ENCODE results near the gene MRPL42. TPM values are rescaled to one million over a fixed set of nuclear protein-coding genes. Genes with fewer than 3 reads are reported as not detected.
A peak's percentile ranks its signal among the peaks of the same experiment; 100 is the strongest.

MRPL42 gene
- polyA plus RNA-seq, 1 of the 3 experiments (the other 2 are of a cell fraction), result 39.5 TPM

DNA sequence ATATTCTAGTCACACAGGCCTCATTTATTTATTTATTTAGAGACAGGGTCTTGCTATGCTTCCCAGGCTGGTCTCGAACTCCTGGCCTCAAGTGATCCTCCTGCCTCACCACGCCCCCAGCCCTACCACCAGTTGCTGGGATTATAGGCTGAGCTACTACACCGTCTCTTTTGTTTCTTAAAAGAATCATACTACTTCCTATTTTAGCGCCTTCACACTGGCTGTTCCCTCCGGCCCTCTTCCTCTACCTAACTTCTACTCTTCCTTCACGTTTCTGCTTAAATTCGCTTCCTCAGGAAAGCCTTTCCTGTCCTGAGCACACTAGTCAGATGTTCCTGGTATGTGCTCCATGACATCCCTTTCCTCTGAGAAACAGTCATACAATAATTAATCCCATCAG is 6.4 kb upstream of the MRPL42 start:
- H3K9me2 ChIP-seq, result no peaks in the 10 kb centered on the region
- H2AFZ ChIP-seq (ENCODE audit: low read depth), result peak overlapping the region; percentile 22; the same call in 1 of the 2 replicates
- no peak overlapping the region for H3K27ac ChIP-seq (ENCODE audit: low read depth in 2 of 2, low read length in 1 of 2)
- H3K4me1 ChIP-seq (ENCODE audit: control insufficient read depth in 1 of 2, insufficient read depth in 2 of 2, low read depth in 1 of 2, low read length in 1 of 2), result no peaks in the 10 kb centered on the region
- H3K9ac ChIP-seq, result no peak overlapping the region
- CTCF ChIA-PET, result interaction anchor here (0.6 to 0.9 kb wide), 2 partner anchors 35 to 635 kb away, joined by 3 read pairs; no protein-coding TSS in a partner anchor
- H3K4me2 ChIP-seq, result no peak overlapping the region
- no peaks in the 10 kb centered on the region for H3K27me3 ChIP-seq (ENCODE audit: insufficient read depth)
- TF ChIP-seq, protein P1, sequence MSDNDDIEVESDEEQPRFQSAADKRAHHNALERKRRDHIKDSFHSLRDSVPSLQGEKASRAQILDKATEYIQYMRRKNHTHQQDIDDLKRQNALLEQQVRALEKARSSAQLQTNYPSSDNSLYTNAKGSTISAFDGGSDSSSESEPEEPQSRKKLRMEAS (IDR thresholded peaks at IDR 0.05; ENCODE audit: low read depth), result no peak
- TF ChIP-seq JUND (IDR thresholded peaks at IDR 0.05), result no peak
- no peak for TF ChIP-seq RCOR1 (IDR thresholded peaks at IDR 0.05; ENCODE audit: low read length)
- TF ChIP-seq, protein P2, sequence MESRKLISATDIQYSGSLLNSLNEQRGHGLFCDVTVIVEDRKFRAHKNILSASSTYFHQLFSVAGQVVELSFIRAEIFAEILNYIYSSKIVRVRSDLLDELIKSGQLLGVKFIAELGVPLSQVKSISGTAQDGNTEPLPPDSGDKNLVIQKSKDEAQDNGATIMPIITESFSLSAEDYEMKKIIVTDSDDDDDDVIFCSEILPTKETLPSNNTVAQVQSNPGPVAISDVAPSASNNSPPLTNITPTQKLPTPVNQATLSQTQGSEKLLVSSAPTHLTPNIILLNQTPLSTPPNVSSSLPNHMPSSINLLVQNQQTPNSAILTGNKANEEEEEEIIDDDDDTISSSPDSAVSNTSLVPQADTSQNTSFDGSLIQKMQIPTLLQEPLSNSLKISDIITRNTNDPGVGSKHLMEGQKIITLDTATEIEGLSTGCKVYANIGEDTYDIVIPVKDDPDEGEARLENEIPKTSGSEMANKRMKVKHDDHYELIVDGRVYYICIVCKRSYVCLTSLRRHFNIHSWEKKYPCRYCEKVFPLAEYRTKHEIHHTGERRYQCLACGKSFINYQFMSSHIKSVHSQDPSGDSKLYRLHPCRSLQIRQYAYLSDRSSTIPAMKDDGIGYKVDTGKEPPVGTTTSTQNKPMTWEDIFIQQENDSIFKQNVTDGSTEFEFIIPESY (IDR thresholded peaks at IDR 0.05; ENCODE audit: borderline replicate concordance, low read depth), result no peak
- WGBS (ENCODE audit: low lambda C conversion rate), result 88% methylated on average over 7 of the region's 7 CpGs
- no peaks in the 10 kb centered on the region for H3K79me2 ChIP-seq (ENCODE audit: insufficient read depth)
- no peak overlapping the region for H3K4me3 ChIP-seq (ENCODE audit: low read depth in 2 of 2, low read length in 1 of 2)
- POLR2A ChIA-PET, result no interaction called here
- H3F3A ChIP-seq (replicated peaks; ENCODE audit: insufficient read depth), result no peaks in the 10 kb centered on the region
- H3K36me3 ChIP-seq (replicated peaks in 1 of 2; ENCODE audit: control insufficient read depth in 1 of 2, insufficient read depth in 2 of 2, low read length in 1 of 2), result no peaks in the 10 kb centered on the region
- H4K20me1 ChIP-seq (ENCODE audit: insufficient read depth), result no peaks in the 10 kb centered on the region
- no peaks in the 10 kb centered on the region for H3K9me3 ChIP-seq
- no peak for DNase-seq

DNA sequence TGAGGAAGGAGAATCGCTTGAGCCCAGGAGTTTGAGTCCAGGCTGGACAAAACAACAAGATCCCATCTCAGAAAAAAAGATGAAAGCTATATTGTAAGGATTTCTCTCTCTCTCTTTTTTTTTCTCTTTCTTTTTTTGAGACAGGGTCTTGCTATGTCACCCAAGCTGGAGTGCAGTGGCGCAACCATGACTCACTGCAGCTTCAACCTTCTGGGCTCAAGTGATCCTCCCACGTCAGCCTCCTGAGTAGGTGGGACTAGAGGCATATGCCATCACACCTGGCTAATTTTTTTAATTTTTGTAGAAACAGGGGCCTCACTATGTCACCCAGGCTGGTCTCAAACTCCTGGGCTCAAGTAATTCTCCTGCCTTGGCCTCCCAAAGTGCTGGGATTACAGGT is 5.8 kb upstream of the MRPL42 start:
- ChIA-PET POLR2A (no interaction called here), CTCF (no interaction called here)
- H3K9me3 ChIP-seq, result no peaks in the 10 kb centered on the region
- WGBS (ENCODE audit: low lambda C conversion rate), result 91% methylated on average over 3 of the region's 3 CpGs
- H3K9ac ChIP-seq, result no peak overlapping the region
- H4K20me1 ChIP-seq (ENCODE audit: insufficient read depth), result no peaks in the 10 kb centered on the region
- no peak overlapping the region for H3K4me3 ChIP-seq (ENCODE audit: low read depth in 2 of 2, low read length in 1 of 2)
- DNase-seq, result no peak
- H3K27ac ChIP-seq (ENCODE audit: low read depth in 2 of 2, low read length in 1 of 2), result no peak overlapping the region
- H3K27me3 ChIP-seq (ENCODE audit: insufficient read depth), result no peaks in the 10 kb centered on the region
- H3K79me2 ChIP-seq (ENCODE audit: insufficient read depth), result no peaks in the 10 kb centered on the region
- no peaks in the 10 kb centered on the region for H3K9me2 ChIP-seq
- H3K4me1 ChIP-seq (ENCODE audit: control insufficient read depth in 1 of 2, insufficient read depth in 2 of 2, low read depth in 1 of 2, low read length in 1 of 2), result no peaks in the 10 kb centered on the region
- H3F3A ChIP-seq (replicated peaks; ENCODE audit: insufficient read depth), result no peaks in the 10 kb centered on the region
- H3K36me3 ChIP-seq (replicated peaks in 1 of 2; ENCODE audit: control insufficient read depth in 1 of 2, insufficient read depth in 2 of 2, low read length in 1 of 2), result no peaks in the 10 kb centered on the region
- TF ChIP-seq MXI1 (IDR thresholded peaks at IDR 0.05; ENCODE audit: low read depth, low read length) (no peak), RCOR1 (IDR thresholded peaks at IDR 0.05; ENCODE audit: low read length) (no peak), FOXM1 (IDR thresholded peaks at IDR 0.05; ENCODE audit: low read depth) (no peak)
- H2AFZ ChIP-seq (ENCODE audit: low read depth), result no peak overlapping the region
- H3K4me2 ChIP-seq, result no peak overlapping the region

DNA sequence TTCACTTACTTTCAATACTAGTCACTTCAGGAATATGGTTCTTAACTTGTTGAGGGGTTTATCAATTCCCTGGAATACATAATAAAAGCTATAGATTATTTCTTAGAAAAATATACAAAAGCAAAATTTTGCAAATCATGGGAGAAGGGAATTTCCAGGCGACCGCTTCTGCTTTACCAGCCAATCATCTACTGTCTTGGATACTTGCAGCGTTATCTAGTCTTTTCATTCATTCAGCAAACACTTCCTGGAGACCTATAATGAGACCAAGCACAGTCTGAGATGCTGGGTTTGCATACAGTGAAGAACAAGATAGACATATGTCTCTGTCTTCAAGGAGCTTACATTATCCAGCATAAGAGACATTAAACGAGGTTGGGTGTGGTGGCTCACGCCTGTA is 1.5 kb upstream of the MRPL42 start:
- Histone ChIP-seq H3K9ac (no peak overlapping the region), H3K9me2 (no peaks in the 10 kb centered on the region), H3K4me3 (ENCODE audit: low read depth in 2 of 2, low read length in 1 of 2) (no peak overlapping the region), H2AFZ (ENCODE audit: low read depth) (no peak overlapping the region), H3K9me3 (no peaks in the 10 kb centered on the region), H3K4me2 (no peak overlapping the region), H3K79me2 (ENCODE audit: insufficient read depth) (peaks cover 35% of the 10 kb centered on the region), H3F3A (replicated peaks; ENCODE audit: insufficient read depth) (no peaks in the 10 kb centered on the region), H3K4me1 (ENCODE audit: control insufficient read depth in 1 of 2, insufficient read depth in 2 of 2, low read depth in 1 of 2, low read length in 1 of 2) (peaks cover 5% of the 10 kb centered on the region in 2 experiments; a peak in 2 of 4 replicates), H3K27ac (ENCODE audit: low read depth in 2 of 2, low read length in 1 of 2) (no peak overlapping the region), H3K36me3 (replicated peaks in 1 of 2; ENCODE audit: control insufficient read depth in 1 of 2, insufficient read depth in 2 of 2, low read length in 1 of 2) (peaks cover 4 to 11% of the 10 kb centered on the region in 2 experiments), H3K27me3 (ENCODE audit: insufficient read depth) (no peaks in the 10 kb centered on the region), H4K20me1 (ENCODE audit: insufficient read depth) (peaks cover 5% of the 10 kb centered on the region; the same call in 1 of the 2 replicates)
- WGBS (ENCODE audit: low lambda C conversion rate), result 93% methylated on average over 5 of the region's 5 CpGs
- ChIA-PET POLR2A (interaction anchor here (0.8 kb wide), 1 partner anchor 748 kb away, joined by 3 read pairs; no protein-coding TSS in a partner anchor), CTCF (interaction anchor here (1.4 kb wide), 1 partner anchor 636 kb away, joined by 4 read pairs; no protein-coding TSS in a partner anchor)
- no peak for DNase-seq
- TF ChIP-seq, protein P1 (IDR thresholded peaks at IDR 0.05; ENCODE audit: low read depth), result no peak
- no peak for TF ChIP-seq SIN3A (IDR thresholded peaks at IDR 0.05; ENCODE audit: borderline replicate concordance, low read depth, low read length)
- no peak for TF ChIP-seq FOXJ3 (CRISPR knock-in tag; IDR thresholded peaks at IDR 0.05)
- TF ChIP-seq, protein P3, sequence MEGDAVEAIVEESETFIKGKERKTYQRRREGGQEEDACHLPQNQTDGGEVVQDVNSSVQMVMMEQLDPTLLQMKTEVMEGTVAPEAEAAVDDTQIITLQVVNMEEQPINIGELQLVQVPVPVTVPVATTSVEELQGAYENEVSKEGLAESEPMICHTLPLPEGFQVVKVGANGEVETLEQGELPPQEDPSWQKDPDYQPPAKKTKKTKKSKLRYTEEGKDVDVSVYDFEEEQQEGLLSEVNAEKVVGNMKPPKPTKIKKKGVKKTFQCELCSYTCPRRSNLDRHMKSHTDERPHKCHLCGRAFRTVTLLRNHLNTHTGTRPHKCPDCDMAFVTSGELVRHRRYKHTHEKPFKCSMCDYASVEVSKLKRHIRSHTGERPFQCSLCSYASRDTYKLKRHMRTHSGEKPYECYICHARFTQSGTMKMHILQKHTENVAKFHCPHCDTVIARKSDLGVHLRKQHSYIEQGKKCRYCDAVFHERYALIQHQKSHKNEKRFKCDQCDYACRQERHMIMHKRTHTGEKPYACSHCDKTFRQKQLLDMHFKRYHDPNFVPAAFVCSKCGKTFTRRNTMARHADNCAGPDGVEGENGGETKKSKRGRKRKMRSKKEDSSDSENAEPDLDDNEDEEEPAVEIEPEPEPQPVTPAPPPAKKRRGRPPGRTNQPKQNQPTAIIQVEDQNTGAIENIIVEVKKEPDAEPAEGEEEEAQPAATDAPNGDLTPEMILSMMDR (IDR thresholded peaks at IDR 0.05), result no peak
- no peak for TF ChIP-seq CHD2 (IDR thresholded peaks at IDR 0.05; ENCODE audit: low read length, partially characterized antibody)
- TF ChIP-seq TAF1 (IDR thresholded peaks at IDR 0.05; ENCODE audit: borderline replicate concordance, low read depth, low read length), result no peak
- TF ChIP-seq, protein P4, sequence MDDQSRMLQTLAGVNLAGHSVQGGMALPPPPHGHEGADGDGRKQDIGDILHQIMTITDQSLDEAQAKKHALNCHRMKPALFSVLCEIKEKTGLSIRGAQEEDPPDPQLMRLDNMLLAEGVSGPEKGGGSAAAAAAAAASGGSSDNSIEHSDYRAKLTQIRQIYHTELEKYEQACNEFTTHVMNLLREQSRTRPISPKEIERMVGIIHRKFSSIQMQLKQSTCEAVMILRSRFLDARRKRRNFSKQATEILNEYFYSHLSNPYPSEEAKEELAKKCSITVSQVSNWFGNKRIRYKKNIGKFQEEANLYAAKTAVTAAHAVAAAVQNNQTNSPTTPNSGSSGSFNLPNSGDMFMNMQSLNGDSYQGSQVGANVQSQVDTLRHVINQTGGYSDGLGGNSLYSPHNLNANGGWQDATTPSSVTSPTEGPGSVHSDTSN (IDR thresholded peaks at IDR 0.05), result no peak
- no peak for TF ChIP-seq TCF12 (IDR thresholded peaks at IDR 0.05)
- TF ChIP-seq MXI1 (IDR thresholded peaks at IDR 0.05; ENCODE audit: low read depth, low read length), result no peak
- TF ChIP-seq EZH2phosphoT487 (IDR thresholded peaks at IDR 0.05; ENCODE audit: borderline replicate concordance, low read depth), result no peak
- no peak for TF ChIP-seq RCOR1 (IDR thresholded peaks at IDR 0.05; ENCODE audit: low read length)
- TF ChIP-seq RXRA (IDR thresholded peaks at IDR 0.05; ENCODE audit: borderline replicate concordance, low read depth), result no peak

All from SK-N-SH (cell line).